SW480 (cell line): ENCODE measurements around the gene ACY1.

Source experiments
- DNase-seq: peaks from one replicate; pipeline ENCODE4 v3.0.0-alpha.2; 2016; ENCODE audit warnings: low spot score

The ACY1 gene

GRCh38 chr3:51945926-51946705 lies 37.2 kb upstream of the ACY1 start:
- no peak for DNase-seq

DNA sequence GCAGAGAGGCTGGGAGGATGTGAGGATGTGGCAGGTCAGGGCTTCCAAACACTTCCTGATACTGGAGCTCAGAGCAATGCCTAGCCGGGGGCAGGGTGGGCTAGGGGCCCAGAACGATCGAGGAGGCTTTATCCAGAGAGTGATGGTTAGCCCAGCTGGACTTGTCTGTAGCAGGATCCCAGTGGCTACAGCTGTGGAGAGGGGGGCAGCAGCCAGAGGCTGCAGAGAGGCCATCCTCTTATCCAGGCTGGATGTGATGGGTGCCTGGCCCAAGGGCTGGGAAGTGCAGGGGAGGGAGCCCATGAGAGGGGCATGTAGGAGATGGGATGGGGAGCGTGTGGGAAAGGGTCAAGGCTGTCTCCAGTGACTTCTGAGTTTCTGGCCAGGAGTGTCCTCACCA lies 36.5 kb upstream of the ACY1 start:
- DNase-seq: no peak

DNA sequence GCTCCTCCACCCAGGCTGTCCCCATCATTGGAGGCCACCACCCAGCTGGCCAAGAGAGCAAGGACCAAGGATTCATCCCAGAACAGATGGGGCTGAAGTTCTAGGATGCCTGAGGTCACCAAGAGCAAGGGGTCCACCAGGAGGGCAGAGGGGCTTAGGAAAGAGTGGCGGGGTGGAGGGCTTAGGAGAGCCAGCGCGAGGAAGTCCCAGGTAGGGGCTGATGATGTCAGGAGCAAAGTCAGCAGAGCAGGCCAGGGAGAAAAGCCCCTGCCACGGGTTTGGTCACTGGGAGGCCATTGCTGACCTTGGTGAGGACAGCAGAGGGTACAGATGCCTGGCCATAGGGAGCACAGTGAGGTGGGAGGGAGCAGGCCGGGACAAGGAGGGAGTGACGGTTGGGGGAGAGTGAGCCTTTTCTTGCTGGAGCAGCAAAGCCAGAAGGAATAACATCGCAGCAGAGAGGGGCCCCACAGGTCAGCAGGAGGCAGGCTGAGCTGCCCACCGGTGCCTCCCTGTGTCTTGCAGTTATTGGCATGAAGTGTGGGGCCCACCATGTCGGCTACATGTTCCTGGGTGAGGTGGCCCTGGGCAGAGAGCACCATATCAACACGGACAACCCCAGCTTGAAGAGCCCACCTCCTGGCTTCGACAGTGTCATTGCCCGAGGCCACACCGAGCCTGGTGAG lies 36.0 kb upstream of the ACY1 start:
- no peak for DNase-seq

GRCh38 chr3:51948016-51948580 lies 35.2 kb upstream of the ACY1 start:
- DNase-seq: no peak

- no peak for DNase-seq
Measured at GRCh38 chr3:51949121-51949520, 34.2 kb upstream of the ACY1 start.

DNA sequence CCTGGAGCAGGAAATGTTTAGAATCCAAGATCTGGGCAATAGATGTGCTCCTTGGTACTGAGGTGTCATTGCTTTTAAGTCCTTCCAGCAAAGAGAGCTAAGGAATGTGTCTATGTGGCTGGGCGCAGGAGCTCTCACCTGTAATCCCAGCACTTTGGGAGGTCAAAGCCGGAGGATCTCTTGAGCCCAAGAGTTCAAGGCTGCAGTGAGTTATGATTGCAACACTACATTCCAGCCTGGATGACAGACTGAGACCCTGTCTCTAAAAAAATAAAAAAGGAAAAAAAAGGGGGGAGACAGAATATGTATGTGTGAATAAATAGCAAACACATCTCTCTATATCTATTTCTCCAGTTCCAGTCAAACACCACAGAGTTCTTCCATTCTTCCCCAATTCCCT lies 32.4 kb upstream of the ACY1 start:
- DNase-seq: no peak

DNA sequence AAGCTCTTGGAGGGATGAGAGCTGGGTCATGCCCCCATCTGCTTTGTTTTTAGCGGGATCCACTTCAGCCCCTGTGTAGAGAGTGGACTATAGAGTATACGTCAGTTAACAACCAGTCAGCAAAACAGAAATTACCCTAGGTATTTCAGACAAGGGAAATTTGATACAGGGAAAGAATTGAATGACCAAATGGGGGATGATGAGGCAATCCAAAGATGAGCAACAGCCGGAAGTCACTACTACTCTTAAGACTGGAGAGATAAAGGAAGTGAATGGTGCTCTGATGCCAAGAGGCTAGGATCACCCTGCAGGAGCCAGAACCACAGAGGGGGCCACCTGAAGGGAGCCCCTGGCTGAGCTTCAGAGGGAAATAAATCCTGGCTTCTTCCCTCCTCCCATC lies 29.9 kb upstream of the ACY1 start:
- DNase-seq: no peak

DNA sequence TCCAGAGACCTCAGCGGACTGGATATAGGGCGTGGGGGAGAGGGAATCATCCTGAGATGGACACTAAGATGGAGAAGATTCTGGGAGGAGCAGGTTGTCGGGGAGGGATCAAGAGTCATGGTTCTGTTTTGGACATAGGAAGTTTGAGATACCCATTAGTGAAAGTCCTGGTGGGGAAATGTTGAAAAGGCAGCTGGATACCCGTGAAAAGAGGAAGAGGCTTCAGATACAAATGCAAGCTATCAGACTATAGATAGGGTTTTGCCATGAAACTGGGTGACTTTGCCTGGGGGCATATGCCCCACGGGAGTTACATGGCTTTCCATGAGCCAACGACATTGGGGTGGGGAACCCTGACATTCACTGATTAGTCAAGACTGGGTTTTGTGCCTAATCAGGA lies 29.2 kb upstream of the ACY1 start:
- no peak for DNase-seq

DNA sequence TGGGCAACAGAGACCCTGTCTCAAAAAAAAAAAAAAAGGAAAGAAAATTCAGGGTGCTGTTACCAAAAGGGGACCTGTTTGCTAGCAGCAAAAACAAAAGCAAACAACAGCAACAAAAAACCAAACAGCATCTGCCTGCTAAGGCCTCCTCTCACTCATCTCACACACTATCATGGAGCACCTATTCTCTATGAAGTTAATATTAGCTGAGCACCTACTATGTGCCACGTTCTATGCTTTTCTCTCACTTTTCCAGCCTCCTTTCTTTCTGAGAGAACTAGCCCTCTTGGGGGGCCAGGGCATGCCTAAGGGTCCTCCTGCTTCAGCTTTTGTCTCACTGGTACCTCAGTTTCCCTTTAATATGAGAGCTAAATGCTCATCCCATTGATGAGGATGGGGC lies 28.6 kb upstream of the ACY1 start:
- DNase-seq: no peak

DNA sequence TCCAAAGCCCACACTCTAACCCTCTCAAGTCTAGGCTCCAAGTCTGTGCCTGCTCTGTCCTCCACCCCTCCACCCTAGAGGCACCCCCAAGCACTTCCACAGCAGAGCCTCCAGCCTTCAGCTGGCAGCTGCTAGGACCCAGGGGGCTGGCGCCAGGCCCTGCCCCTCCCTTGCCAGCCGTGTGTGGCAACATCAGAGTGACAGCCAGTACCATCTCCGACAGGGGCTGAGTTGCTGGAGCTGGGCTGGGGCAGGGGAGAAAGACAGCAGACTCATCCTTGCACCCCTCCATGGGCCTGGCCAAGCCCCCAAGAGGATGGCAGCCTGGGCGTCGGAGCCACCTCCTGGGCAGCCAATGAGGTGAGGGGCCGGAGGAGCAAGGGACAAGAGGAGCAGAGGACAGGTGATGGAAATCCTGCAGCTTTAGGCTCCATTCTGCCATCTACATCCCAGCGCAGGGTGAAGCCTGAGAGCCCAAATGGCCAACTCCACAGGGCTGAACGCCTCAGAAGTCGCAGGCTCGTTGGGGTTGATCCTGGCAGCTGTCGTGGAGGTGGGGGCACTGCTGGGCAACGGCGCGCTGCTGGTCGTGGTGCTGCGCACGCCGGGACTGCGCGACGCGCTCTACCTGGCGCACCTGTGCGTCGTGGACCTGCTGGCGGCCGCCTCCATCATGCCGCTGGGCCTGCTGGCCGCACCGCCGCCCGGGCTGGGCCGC lies 28.0 kb upstream of the ACY1 start, which contains the start of gene GPR62:
Gene GPR62, plus strand, starts transcription at position 207 of the 718 bp plus-strand sequence. Its CDS starts 272 bp downstream, at position 479.
- DNase-seq: no peak

- no peak for DNase-seq
Measured at GRCh38 chr3:51955893-51956770, 27.2 kb upstream of the ACY1 start.

DNA sequence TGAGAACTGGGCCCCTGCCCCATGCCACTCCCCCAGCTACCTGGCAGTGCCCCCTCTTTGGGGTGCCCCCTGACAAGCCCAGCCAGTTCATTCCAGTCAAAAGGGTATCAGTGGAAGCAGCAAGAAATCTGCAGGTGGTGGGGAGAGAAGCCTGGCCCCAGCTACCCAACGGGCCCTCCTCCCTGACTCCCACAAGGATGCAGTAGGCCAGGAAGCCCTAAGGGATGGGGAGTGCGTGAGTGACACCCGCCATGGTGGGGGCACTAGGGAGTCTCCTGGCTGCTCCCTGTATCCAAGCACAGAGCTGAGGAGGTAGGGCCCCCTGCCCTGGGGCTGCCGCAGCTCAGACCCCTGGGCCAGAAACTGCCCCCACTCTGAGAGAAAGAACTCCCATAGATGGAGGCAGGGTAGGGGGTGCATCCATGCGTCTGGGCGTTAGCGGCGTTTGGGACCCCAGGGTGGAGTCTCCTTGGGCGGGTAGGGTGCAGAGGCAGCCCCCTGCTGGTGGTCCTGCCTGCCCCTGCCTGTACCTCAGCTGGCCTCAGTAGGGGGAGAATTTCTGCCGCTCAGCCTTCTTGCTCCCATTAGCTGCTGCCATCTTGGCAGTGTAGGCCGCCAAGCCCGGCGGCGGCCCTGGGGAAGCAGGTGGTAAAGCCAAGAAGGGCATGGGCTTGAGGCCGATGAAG lies 25.7 kb upstream of the ACY1 start:
- DNase-seq: no peak

DNA sequence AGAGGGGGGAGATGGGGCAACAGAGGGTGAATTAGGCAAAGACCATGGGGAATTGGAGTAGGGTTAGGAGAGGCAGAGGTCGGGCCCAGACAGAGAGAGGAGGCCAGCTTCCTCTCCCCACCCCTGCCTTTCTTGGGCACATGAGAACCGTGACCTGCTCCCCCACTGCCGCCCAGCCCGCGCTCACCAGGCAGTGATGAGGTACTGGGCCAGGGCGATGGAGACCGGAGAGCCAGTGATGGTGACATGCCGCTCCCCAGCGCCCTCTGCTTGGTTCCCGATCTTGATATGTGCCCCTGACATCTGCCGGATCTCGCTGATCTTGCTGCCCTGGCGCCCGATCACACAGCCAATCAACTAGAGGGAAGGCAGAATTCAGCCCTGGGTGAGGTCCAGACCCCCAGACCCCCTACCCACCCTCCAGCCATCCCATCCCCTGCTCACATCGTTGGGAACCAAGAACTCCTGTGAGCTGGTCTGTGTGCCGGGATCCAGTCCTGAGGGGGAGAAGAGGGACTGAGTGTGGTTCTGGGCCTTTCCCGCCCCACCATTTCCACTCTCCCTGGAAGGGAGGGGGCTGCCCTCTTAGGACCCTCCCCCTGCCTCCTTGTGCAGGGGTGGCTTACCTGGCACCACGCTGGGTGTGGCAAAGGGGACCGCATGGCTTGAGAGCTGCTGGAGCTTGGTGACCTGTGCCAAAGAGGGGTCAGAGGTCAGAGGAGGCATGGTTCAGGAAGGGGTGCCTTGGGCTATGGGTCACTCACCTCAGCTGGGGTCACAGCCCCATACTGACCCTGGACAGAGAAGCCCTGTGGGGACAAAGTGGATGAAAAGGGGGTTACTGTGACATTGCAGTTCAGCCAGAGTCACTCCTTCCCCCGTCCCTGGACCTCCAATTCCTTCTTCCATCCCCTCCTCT lies 24.5 kb upstream of the ACY1 start:
- no peak for DNase-seq

DNA sequence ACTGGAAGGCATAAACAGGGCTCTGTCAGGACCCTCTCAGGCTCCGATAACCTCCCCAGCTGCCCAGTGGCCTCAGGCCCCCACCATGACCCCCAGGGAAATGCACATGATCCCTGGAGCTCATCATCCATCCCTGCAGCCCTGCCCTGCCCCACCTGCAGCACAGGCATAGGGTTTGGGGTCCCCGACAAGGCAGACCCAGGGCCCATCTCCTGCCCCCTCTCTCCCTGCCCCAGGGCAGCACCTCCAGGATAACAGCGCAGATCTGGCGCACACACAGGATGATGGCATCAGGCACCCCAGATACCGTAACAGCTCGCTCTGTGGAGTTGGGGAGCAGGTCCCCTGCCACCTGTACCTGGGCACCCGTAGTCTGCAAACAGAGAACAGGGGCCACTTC lies 23.7 kb upstream of the ACY1 start:
- no peak for DNase-seq

DNA sequence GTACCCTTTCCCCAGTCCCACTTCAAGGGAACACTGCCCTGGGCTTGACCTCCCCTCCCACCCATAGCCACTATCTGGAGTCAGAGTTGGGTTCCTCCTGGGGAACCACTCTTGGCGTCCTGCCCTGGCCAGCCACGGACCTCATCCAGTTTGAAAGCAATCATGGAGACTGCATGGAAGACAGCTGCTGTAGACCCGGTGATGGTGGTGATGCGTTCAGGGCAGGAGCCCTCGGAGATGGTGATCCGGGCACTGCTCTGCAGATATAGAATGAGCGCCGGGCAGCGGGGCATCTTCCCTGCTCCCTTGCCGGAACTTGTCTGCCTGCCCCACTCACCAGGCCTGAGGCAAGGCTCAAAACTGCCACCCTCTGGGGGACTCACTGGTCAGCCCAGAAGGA lies 22.9 kb upstream of the ACY1 start:
- no peak for DNase-seq

GRCh38 chr3:51961011-51961410 lies 22.3 kb upstream of the ACY1 start:
- no peak for DNase-seq

DNA sequence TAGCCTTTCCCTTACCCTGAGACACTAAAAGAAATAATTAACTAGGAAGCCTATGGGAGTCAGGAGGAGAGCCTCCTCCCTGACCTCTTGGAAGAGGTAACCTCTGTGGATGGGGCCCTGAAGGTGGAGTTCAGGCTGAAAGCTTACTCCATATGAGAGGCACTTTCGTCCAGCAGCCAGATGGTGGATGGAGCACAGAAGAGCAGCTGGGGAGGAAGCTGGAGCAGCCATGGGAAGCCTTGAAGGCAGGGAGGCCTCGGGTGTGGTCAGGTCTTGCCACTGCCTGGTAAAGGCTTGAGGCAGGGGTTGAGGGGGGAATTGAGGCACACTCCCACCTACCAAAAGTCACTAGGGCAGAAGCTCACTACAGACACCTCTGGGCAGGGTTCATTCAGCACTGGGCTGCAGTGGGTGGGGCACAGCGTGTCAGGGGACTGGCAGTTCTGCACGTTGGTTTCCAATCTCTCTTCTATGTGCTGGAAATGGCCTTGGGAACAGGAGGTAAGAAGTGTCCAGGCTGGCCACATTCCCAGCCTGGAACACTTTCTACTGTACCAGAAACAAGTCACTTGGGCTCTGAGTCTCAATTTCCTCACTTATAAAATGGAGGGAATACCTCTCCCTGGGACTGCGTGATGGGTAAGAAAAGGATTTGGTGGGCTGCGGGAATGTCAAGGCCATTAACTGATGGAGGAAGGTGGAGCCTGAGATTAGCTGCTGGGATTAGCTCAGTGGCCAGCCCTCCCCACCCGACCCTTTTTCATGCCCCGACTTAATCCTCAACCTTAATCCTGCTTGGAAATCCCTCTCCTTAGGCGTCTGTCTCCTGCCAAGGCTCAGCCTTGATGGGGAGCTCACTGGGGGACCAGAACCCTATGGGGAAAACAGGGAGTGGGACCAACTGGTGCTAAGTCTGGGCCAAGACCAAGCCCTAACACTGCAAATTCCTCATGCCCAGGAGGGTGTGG lies 21.4 kb upstream of the ACY1 start:
- DNase-seq: no peak

DNA sequence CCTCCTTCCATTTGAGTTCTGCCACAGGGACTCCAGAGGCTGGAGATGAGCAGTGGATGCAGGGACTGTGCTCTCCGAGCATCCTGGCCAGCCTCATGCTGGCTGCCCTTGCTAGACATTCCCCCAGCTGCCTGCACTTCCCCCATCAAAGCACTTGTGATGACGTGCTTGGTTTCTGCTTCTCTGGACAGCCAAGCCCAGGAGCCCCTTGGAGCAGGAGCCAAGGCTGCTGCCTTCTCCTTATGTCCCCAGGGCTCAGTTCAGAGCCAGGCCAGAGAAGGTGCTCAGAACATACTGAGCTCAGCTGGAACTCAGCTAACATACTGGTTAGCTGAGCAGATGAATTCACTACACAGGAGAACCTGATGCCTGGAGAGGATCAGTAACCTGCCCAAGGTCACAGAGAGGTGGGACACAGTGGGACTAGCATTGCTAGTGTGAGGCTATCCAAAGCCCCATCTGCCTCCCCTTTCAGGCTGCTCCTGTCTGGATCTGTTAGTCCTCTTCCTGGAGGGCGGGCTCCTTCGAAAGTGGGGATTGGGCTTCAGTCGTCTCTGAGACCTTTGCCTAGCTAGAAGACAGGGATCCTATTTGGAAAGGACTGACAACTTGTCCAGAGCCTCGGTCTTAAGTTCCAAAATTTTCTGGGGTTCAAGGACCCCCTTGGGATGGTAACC lies 20.3 kb upstream of the ACY1 start:
- DNase-seq: no peak
